Brain microvascular endothelial cell (primary cell): ENCODE results near the gene FA2H.
"Not testable (repeated sequence)": the region's sequence is repeated elsewhere in the genome, so short reads cannot be mapped to it uniquely, and the experiment has no call there.

Source experiments
- DNase-seq: peaks from one replicate; pipeline ENCODE4 v3.0.0-alpha.2; 2020
- H3K27ac ChIP-seq: fragments of 250-450 bp; sonication (Bioruptor Pico); 2 replicates; pipeline ENCODE4 v1.5.1; 2020; ENCODE audit warnings: mild to moderate bottlenecking, moderate library complexity
- H3K27me3 ChIP-seq: fragments of 250-450 bp; sonication (Bioruptor Pico); replicated peaks from 2 replicates; pipeline ENCODE4 v1.5.1; 2020; ENCODE audit warnings: mild to moderate bottlenecking
- H3K36me3 ChIP-seq: fragments of 250-450 bp; sonication (Bioruptor Pico); replicated peaks from 2 replicates; pipeline ENCODE4 v1.5.1; 2020; ENCODE audit warnings: mild to moderate bottlenecking
- H3K4me3 ChIP-seq: 2 replicates; pipeline ENCODE4 v1.5.1; 2011; ENCODE audit warnings: low read depth, mild to moderate bottlenecking, control low read depth, low read length, moderate library complexity
- CTCF ChIP-seq: IDR thresholded peaks from 2 replicates; pipeline ENCODE4 v1.5.1; 2011; ENCODE audit warnings: low read depth, mild to moderate bottlenecking, moderate library complexity, low read length, control low read depth, inconsistent platforms; ENCODE audit errors: missing control alignments
- in situ Hi-C: cut with HindIII; loops from 2 replicates; pipeline ENCODE4 v1.10.0; 2017; ENCODE audit warnings: low sequenced_read_pairs, low pct_ligation_motif_present

Gene FA2H

GRCh38 chr16:74691093-74691855 is 83.3 kb downstream of the FA2H start:
- Histone ChIP-seq H3K27me3 (no peaks in the 10 kb centered on the region), H3K27ac (no peak overlapping the region), H3K36me3 (peaks cover 40% of the 10 kb centered on the region), H3K4me3 (no peak overlapping the region)
- DNase-seq, result no peak
- TF ChIP-seq CTCF, result no peak
- in situ Hi-C loops, result no loop called here

- no peak for DNase-seq
- H3K4me3 ChIP-seq, result no peak overlapping the region
- H3K36me3 ChIP-seq, result peaks cover 25% of the 10 kb centered on the region
- no peaks in the 10 kb centered on the region for H3K27me3 ChIP-seq
- H3K27ac ChIP-seq, result no peak overlapping the region
- in situ Hi-C loops, result no loop called here
- no peak for TF ChIP-seq CTCF
These were observed 92.1 kb downstream of the FA2H start for GRCh38 chr16:74682556-74682955.

GRCh38 chr16:74680681-74681080 is 93.9 kb downstream of the FA2H start:
- no peak for TF ChIP-seq CTCF
- in situ Hi-C loops, result no loop called here
- peaks cover 30% of the 10 kb centered on the region for H3K36me3 ChIP-seq
- no peak overlapping the region for H3K27ac ChIP-seq
- no peak for DNase-seq
- H3K4me3 ChIP-seq, result no peak overlapping the region
- no peaks in the 10 kb centered on the region for H3K27me3 ChIP-seq

GRCh38 chr16:74679983-74680382 is 94.6 kb downstream of the FA2H start:
- peaks cover 30% of the 10 kb centered on the region for H3K36me3 ChIP-seq
- no peak overlapping the region for H3K27ac ChIP-seq
- no peaks in the 10 kb centered on the region for H3K27me3 ChIP-seq
- no peak for TF ChIP-seq CTCF
- no peak for DNase-seq
- in situ Hi-C loops, result no loop called here
- no peak overlapping the region for H3K4me3 ChIP-seq

- Histone ChIP-seq H3K4me3 (no peak overlapping the region), H3K36me3 (peaks cover 41% of the 10 kb centered on the region), H3K27ac (no peak overlapping the region), H3K27me3 (no peaks in the 10 kb centered on the region)
- TF ChIP-seq CTCF, result no peak
- in situ Hi-C loops, result no loop called here
- DNase-seq, result no peak
These were observed 96.8 kb downstream of the FA2H start for GRCh38 chr16:74677868-74678267.

- Histone ChIP-seq H3K27ac (no peak overlapping the region), H3K36me3 (peaks cover 38% of the 10 kb centered on the region), H3K4me3 (no peak overlapping the region), H3K27me3 (no peaks in the 10 kb centered on the region)
- DNase-seq, result no peak
- in situ Hi-C loops, result no loop called here
- TF ChIP-seq CTCF, result no peak
These were observed 100.7 kb downstream of the FA2H start for GRCh38 chr16:74673876-74674275.

GRCh38 chr16:74668877-74669276 is 105.7 kb downstream of the FA2H start:
- H3K4me3 ChIP-seq, DNase-seq, H3K27ac ChIP-seq, in situ Hi-C loops, H3K27me3 ChIP-seq: not testable (repeated sequence)
- peaks cover 20% of the 10 kb centered on the region for H3K36me3 ChIP-seq
